Hepatocyte (in vitro differentiated cells): ENCODE measurements around the gene DAP. TPM values are rescaled to one million over a fixed set of nuclear protein-coding genes. Genes with fewer than 3 reads are reported as not detected.

ENCODE experiments used
- DNase-seq: peaks from one replicate; pipeline ENCODE4 v3.0.0-alpha.2; 2016; ENCODE audit warnings: low spot score
- H2AFZ ChIP-seq: fragments of 200-600 bp; sonication (generic); 2 replicates; pipeline ENCODE4 v1.6.0; 2016; ENCODE audit warnings: antibody characterized with exemption, mild to moderate bottlenecking
- H3K27ac ChIP-seq: fragments of 200-600 bp; sonication (generic); 2 replicates; pipeline ENCODE4 v1.5.1; 2016; ENCODE audit warnings: mild to moderate bottlenecking
- H3K27me3 ChIP-seq: fragments of 200-600 bp; sonication (generic); 2 replicates; pipeline ENCODE4 v1.6.1; 2016
- H3K36me3 ChIP-seq: fragments of 200-600 bp; sonication (generic); replicated peaks from 2 replicates; pipeline ENCODE4 v1.5.1; 2016; ENCODE audit warnings: low read depth; ENCODE audit not compliant: insufficient read depth
- H3K4me1 ChIP-seq: fragments of 200-600 bp; sonication (generic); 2 replicates; pipeline ENCODE4 v1.5.1; 2016; ENCODE audit warnings: mild to moderate bottlenecking, moderate library complexity; ENCODE audit not compliant: insufficient read depth
- H3K4me2 ChIP-seq: fragments of 200-600 bp; sonication (generic); 2 replicates; pipeline ENCODE4 v1.6.0; 2016
- H3K4me3 ChIP-seq: fragments of 200-600 bp; sonication (generic); 2 replicates; pipeline ENCODE4 v1.5.1; 2016; ENCODE audit warnings: mild to moderate bottlenecking
- H3K79me2 ChIP-seq: fragments of 200-600 bp; sonication (generic); 2 replicates; pipeline ENCODE4 v1.6.0; 2017; ENCODE audit warnings: mild to moderate bottlenecking
- H3K9me2 ChIP-seq: fragments of 200-600 bp; sonication (generic); replicated peaks from 2 replicates; pipeline ENCODE4 v1.6.0; 2017; ENCODE audit warnings: mild to moderate bottlenecking; ENCODE audit not compliant: insufficient read depth
- H3K9me3 ChIP-seq: fragments of 200-600 bp; sonication (generic); 2 replicates; pipeline ENCODE4 v1.5.1; 2016; ENCODE audit warnings: low read depth, mild to moderate bottlenecking
- H4K20me1 ChIP-seq: fragments of 200-600 bp; sonication (generic); 2 replicates; pipeline ENCODE4 v1.6.0; 2016; ENCODE audit warnings: mild to moderate bottlenecking; ENCODE audit not compliant: insufficient read depth, poor library complexity, severe bottlenecking
- EZH2 ChIP-seq: fragments of 200-600 bp; sonication (generic); IDR thresholded peaks from 2 replicates; pipeline ENCODE4 v1.6.1; 2016; ENCODE audit warnings: antibody characterized with exemption, mild to moderate bottlenecking, borderline replicate concordance
- EZH2phosphoT487 ChIP-seq: fragments of 200-600 bp; sonication (generic); IDR thresholded peaks from one replicate; pipeline ENCODE4 v1.6.1; 2018; ENCODE audit warnings: antibody characterized with exemption, mild to moderate bottlenecking, low read depth, moderate library complexity; ENCODE audit not compliant: unreplicated experiment, severe bottlenecking
- WGBS: methylation state at CpG from one replicate; pipeline ENCODE4 v1.1.6; 2016; ENCODE audit warnings: low lambda C conversion rate; ENCODE audit errors: missing lambda C conversion rate; 5-methylcytosine and 5-hydroxymethylcytosine counted together
- polyA plus RNA-seq: library from polyadenylated mRNA; unstranded; fragments of >200 nt; fragmentation: Nextera tagmentation; extraction: Ambion mirVana; gene quantifications from 2 replicates; pipeline ENCODE4 v1.2.1, GENCODE V29; 2016
- total RNA-seq: library from RNA; depleted of rRNA; stranded (reverse); fragments of >200 nt; gene quantifications from 2 replicates; pipeline ENCODE4 v1.2.3, GENCODE V29; 2014
- TF ChIP-seq, protein P1 (sequence below): fragments of 200-600 bp; sonication (generic); IDR thresholded peaks from 2 replicates; pipeline ENCODE4 v1.5.1; 2016; ENCODE audit warnings: antibody characterized with exemption, mild to moderate bottlenecking; ENCODE audit not compliant: poor library complexity

The DAP gene
- total and polyA plus RNA-seq, 2 experiments from 2014 or later = 74.8 to 196 TPM

DNA sequence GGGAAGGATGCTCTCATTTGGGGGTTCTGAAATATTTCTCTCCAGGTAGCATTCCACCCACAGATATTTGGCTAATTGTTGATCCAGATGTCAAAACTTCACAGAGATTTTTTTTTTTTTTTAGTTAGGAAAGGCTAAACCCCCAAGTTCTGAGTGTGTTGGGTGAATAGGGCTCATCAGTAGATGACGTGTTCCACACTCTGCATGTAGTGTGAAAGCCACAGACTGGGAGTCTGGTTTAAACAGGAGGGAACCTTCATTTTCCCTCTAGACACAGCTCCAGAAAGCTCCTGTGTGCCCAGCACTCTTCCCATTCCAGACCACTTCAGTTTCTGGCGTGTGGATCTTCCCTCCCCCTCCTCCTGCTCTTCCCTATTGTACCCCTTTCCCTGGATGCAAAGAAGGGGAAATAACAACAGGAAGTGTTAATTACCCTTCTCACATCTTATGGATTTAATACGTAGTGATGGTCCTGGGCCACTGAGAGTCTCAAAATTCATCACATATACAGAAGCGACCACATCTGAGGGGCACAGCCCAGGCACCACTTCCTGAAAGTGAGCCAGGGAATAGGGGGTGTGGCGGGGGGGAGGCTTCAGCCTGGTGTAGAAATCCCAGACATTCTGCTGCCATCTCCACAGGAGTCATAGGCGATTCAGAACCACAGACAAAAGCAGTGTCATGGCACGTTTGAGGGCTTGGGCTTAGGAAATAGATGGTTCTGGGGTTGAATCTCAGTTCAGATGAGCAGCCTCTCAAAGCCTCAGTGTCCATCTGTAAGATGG lies 65.1 kb downstream of the DAP start:
- TF ChIP-seq, protein P1, sequence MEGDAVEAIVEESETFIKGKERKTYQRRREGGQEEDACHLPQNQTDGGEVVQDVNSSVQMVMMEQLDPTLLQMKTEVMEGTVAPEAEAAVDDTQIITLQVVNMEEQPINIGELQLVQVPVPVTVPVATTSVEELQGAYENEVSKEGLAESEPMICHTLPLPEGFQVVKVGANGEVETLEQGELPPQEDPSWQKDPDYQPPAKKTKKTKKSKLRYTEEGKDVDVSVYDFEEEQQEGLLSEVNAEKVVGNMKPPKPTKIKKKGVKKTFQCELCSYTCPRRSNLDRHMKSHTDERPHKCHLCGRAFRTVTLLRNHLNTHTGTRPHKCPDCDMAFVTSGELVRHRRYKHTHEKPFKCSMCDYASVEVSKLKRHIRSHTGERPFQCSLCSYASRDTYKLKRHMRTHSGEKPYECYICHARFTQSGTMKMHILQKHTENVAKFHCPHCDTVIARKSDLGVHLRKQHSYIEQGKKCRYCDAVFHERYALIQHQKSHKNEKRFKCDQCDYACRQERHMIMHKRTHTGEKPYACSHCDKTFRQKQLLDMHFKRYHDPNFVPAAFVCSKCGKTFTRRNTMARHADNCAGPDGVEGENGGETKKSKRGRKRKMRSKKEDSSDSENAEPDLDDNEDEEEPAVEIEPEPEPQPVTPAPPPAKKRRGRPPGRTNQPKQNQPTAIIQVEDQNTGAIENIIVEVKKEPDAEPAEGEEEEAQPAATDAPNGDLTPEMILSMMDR = no peak
- TF ChIP-seq EZH2phosphoT487 = no peak
- TF ChIP-seq EZH2 = no peak
- Histone ChIP-seq H3K36me3 (no peaks in the 10 kb centered on the region), H3K9me3 (no peaks in the 10 kb centered on the region), H3K27ac (no peak overlapping the region), H3K27me3 (no peaks in the 10 kb centered on the region), H3K4me3 (no peak overlapping the region), H2AFZ (no peak overlapping the region), H4K20me1 (peaks cover 44% of the 10 kb centered on the region), H3K9me2 (no peaks in the 10 kb centered on the region), H3K4me2 (no peak overlapping the region), H3K4me1 (no peaks in the 10 kb centered on the region), H3K79me2 (peaks cover 65% of the 10 kb centered on the region)
- 91% methylated on average over 7 of the region's 7 CpGs for WGBS
- no peak for DNase-seq

DNA sequence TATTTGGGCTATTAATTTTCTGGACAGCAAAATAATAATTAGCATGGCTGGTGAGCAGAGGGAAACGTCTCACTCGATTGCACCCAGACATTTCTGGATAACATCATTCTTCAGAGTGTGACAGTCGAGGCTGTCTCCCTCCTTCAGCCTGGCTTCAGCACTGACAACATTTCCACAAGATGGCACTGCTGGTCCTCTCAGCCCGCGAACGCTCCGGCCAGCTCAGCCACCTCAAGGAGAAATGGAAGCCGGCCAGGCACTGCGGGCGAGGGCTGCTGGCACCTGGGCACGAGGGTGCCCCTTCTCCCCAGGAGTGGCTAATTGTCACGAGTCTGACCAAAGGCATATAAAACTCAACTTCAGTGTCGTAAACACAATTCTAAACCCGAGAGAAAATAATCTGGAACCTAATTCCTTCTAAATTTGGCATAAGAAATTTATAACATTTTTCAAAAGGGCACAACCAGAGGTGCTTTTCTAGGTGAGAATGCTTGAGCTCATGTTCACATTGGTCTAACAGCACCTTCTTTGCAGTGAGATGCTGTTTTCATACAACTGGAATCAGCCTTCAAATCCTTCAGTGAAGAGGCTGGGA lies 65.9 kb downstream of the DAP start:
- Histone ChIP-seq H4K20me1 (peaks cover 40% of the 10 kb centered on the region), H3K4me1 (no peaks in the 10 kb centered on the region), H3K36me3 (no peaks in the 10 kb centered on the region), H3K9me2 (no peaks in the 10 kb centered on the region), H3K9me3 (no peaks in the 10 kb centered on the region), H3K79me2 (peaks cover 66% of the 10 kb centered on the region), H3K4me2 (no peak overlapping the region), H2AFZ (no peak overlapping the region), H3K4me3 (no peak overlapping the region), H3K27ac (no peak overlapping the region), H3K27me3 (no peaks in the 10 kb centered on the region)
- 27% methylated on average over 14 of the region's 14 CpGs for WGBS
- DNase-seq = peak; percentile 81
- TF ChIP-seq, protein P1 = peak; percentile 87
- TF ChIP-seq EZH2 = no peak
- TF ChIP-seq EZH2phosphoT487 = no peak

DNA sequence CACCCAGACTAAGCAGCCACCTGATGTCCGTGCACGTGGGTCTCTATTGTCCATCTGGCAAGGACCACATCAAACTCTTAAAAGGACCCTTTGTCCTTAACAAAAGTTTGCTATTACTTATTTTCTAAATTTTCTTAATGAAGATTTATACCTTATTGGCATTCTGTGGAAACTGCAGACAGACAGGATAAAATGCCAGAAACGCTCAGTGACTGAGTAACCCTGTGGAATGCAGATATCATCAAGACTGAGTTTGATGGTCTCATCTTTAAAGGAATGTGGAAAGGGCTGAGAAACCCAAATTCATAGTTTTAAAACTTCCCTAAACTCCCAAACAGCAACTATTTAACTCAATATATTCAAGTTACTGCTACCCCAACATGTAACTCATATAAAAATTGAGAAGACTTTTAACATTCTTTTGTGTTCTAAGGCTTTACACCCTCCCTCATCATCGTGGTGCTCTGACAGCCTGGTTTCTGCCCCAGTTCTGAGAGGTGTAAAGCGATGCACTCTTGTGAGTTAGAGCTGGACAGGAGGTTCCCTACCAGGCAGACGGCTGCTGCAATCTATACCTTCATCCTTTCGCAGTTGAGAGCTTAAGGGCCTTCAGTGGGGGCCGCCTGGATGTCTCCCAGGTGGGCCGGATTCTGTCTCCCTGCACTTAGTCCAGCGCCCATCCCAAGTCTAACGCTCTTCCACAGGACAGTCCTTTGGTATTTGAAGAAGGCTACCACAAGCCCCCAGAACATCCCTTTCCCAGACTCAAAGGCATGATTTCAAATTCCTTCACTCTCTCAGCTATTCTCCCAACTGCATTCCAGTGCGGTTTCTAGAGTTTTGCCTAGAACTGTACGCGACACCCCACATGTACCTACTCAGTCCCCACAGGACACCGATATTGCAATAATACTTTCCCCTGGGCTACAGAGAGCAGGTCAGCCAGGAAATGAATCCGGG lies 68.9 kb downstream of the DAP start:
- TF ChIP-seq, protein P1 = no peak
- TF ChIP-seq EZH2 = no peak
- no peak for TF ChIP-seq EZH2phosphoT487
- Histone ChIP-seq H3K27me3 (no peaks in the 10 kb centered on the region), H3K36me3 (no peaks in the 10 kb centered on the region), H3K4me1 (no peaks in the 10 kb centered on the region), H3K27ac (peak overlapping the region; percentile 37), H4K20me1 (peaks cover 29% of the 10 kb centered on the region), H3K9me2 (no peaks in the 10 kb centered on the region), H3K9me3 (no peaks in the 10 kb centered on the region), H2AFZ (no peak overlapping the region), H3K4me3 (no peak overlapping the region), H3K4me2 (no peak overlapping the region), H3K79me2 (peaks cover 50% of the 10 kb centered on the region)
- DNase-seq = no peak
- WGBS = 76% methylated on average over 16 of the region's 16 CpGs
